ENCODE results near the gene COL9A3.
A peak's percentile ranks its signal among the peaks of the same experiment; 100 is the strongest.

COL9A3 gene

GRCh38 chr20:62816884-62817873 is at the start of gene COL9A3:
COL9A3 (plus strand) TSS chr20:62817050; CDS start chr20:62817065, 15 bp downstream.
- no peak for DNase-seq (ENCODE audit: insufficient read length, low spot score)
- no peak for FAIRE-seq

- no peak for DNase-seq (ENCODE audit: insufficient read length, low spot score)
- no peak for FAIRE-seq
Measured at GRCh38 chr20:62768234-62768546, 48.7 kb upstream of the COL9A3 start.

GRCh38 chr20:62768551-62769287 is 48.1 kb upstream of the COL9A3 start:
- no peak for DNase-seq (ENCODE audit: insufficient read length, low spot score)
- no peak for FAIRE-seq

GRCh38 chr20:62769346-62770071 is 47.3 kb upstream of the COL9A3 start:
- no peak for FAIRE-seq
- DNase-seq (ENCODE audit: insufficient read length, low spot score), result no peak

- FAIRE-seq, result no peak
- no peak for DNase-seq (ENCODE audit: insufficient read length, low spot score)
Measured at GRCh38 chr20:62770111-62770910, 46.5 kb upstream of the COL9A3 start.

GRCh38 chr20:62770916-62771315 is 45.9 kb upstream of the COL9A3 start:
- FAIRE-seq, result no peak

GRCh38 chr20:62771396-62772102 is 45.3 kb upstream of the COL9A3 start:
- FAIRE-seq (no peak), DNase-seq (ENCODE audit: insufficient read length, low spot score) (no peak)

More at GRCh38 chr20:62770916-62771315, 45.9 kb upstream of the COL9A3 start:
- no peak for DNase-seq (ENCODE audit: insufficient read length, low spot score)

GRCh38 chr20:62772103-62772611 is 44.7 kb upstream of the COL9A3 start:
- no peak for FAIRE-seq
- no peak for DNase-seq (ENCODE audit: insufficient read length, low spot score)

- FAIRE-seq (no peak), DNase-seq (ENCODE audit: insufficient read length, low spot score) (no peak)
Measured at GRCh38 chr20:62772619-62772989, 44.2 kb upstream of the COL9A3 start.

- FAIRE-seq (no peak), DNase-seq (ENCODE audit: insufficient read length, low spot score) (no peak)
Measured at GRCh38 chr20:62772990-62773844, 43.6 kb upstream of the COL9A3 start.

- no peak for DNase-seq (ENCODE audit: insufficient read length, low spot score)
- no peak for FAIRE-seq
Measured at GRCh38 chr20:62773845-62774714, 42.8 kb upstream of the COL9A3 start.

- DNase-seq (ENCODE audit: insufficient read length, low spot score), result no peak
- no peak for FAIRE-seq
Measured at GRCh38 chr20:62774762-62775161, 42.1 kb upstream of the COL9A3 start.

GRCh38 chr20:62775206-62775605 is 41.6 kb upstream of the COL9A3 start:
- DNase-seq (ENCODE audit: insufficient read length, low spot score), result no peak

GRCh38 chr20:62776035-62776691 is 40.7 kb upstream of the COL9A3 start:
- DNase-seq (ENCODE audit: insufficient read length, low spot score), result no peak
- FAIRE-seq, result no peak

More at GRCh38 chr20:62775206-62775605, 41.6 kb upstream of the COL9A3 start:
- no peak for FAIRE-seq

GRCh38 chr20:62776692-62777527 is 39.9 kb upstream of the COL9A3 start:
- DNase-seq (ENCODE audit: insufficient read length, low spot score), result peak; percentile 92
- peak; percentile 89 for FAIRE-seq

GRCh38 chr20:62777528-62777830 is 39.4 kb upstream of the COL9A3 start:
- DNase-seq (ENCODE audit: insufficient read length, low spot score), result no peak
- no peak for FAIRE-seq

All from GM19239 (cell line).